ENCODE measurements around the gene TFB2M. TPM values are rescaled to one million over a fixed set of nuclear protein-coding genes. Genes with fewer than 3 reads are reported as not detected.
A peak's percentile ranks its signal among the peaks of the same experiment; 100 is the strongest.
"Not testable (repeated sequence)": the region's sequence is repeated elsewhere in the genome, so short reads cannot be mapped to it uniquely, and the experiment has no call there.

TFB2M gene
- polyA plus RNA-seq (2013, experiment 1 of 2; ENCODE audit: insufficient read length), result 16.4 TPM
- 16.8 TPM for polyA plus RNA-seq (2013, experiment 2 of 2; ENCODE audit: insufficient read length)

- DNase-seq, result peak; percentile 99
Observed at GRCh38 chr1:246566128-246566812, at the start of gene TFB2M, which contains the start of gene CNST. Gene TFB2M (minus strand): TSS chr1:246566261. CDS start chr1:246566138, 123 bp downstream. Gene CNST (plus strand): TSS chr1:246566456. CDS start chr1:246591563, 25,107 bp downstream.

- no peak for DNase-seq
Observed at GRCh38 chr1:246613096-246613758, 47.2 kb upstream of the TFB2M start.

- DNase-seq, result peak; percentile 78
Observed at GRCh38 chr1:246609632-246610031, 43.6 kb upstream of the TFB2M start.

- peak; percentile 86 for DNase-seq
Observed at GRCh38 chr1:246608616-246609376, 42.7 kb upstream of the TFB2M start.

GRCh38 chr1:246607462-246607861 is 41.4 kb upstream of the TFB2M start:
- DNase-seq, result no peak

GRCh38 chr1:246605231-246605630 is 39.2 kb upstream of the TFB2M start:
- DNase-seq, result not testable (repeated sequence)

- DNase-seq, result peak; percentile 48
Observed at GRCh38 chr1:246602194-246602593, 36.1 kb upstream of the TFB2M start.

- DNase-seq, result no peak
Observed at GRCh38 chr1:246600579-246600978, 34.5 kb upstream of the TFB2M start.

GRCh38 chr1:246599315-246599714 is 33.3 kb upstream of the TFB2M start:
- no peak for DNase-seq

- no peak for DNase-seq
Observed at GRCh38 chr1:246597971-246598370, 31.9 kb upstream of the TFB2M start.

GRCh38 chr1:246597340-246597739 is 31.3 kb upstream of the TFB2M start:
- DNase-seq, result peak; percentile 57

- no peak for DNase-seq
Observed at GRCh38 chr1:246595146-246595545, 29.1 kb upstream of the TFB2M start.

- DNase-seq, result peak; percentile 99
Observed at GRCh38 chr1:246592695-246593094, 26.6 kb upstream of the TFB2M start.

- no peak for DNase-seq
Observed at GRCh38 chr1:246591958-246592357, 25.9 kb upstream of the TFB2M start.

GRCh38 chr1:246591504-246591903 is 25.4 kb upstream of the TFB2M start:
- no peak for DNase-seq

GRCh38 chr1:246591047-246591446 is 25.0 kb upstream of the TFB2M start:
- DNase-seq, result no peak

- DNase-seq, result not testable (repeated sequence)
Observed at GRCh38 chr1:246589919-246590318, 23.9 kb upstream of the TFB2M start.

- DNase-seq, result peak; percentile 79
Observed at GRCh38 chr1:246588159-246588721, 22.2 kb upstream of the TFB2M start.

GRCh38 chr1:246587606-246588005 is 21.5 kb upstream of the TFB2M start:
- DNase-seq, result peak; percentile 63

- no peak for DNase-seq
Observed at GRCh38 chr1:246587032-246587431, 21.0 kb upstream of the TFB2M start.

- no peak for DNase-seq
Observed at GRCh38 chr1:246583448-246584185, 17.6 kb upstream of the TFB2M start.

GRCh38 chr1:246583056-246583440 is 17.0 kb upstream of the TFB2M start:
- DNase-seq, result no peak

Measured in fibroblast of skin of abdomen (primary cell).